Activated CD4-positive, alpha-beta T cell treated with anti-CD3 and anti-CD28 coated beads for 1 hour (primary cell): Measurements from ENCODE around the gene HOXA13.

Experiments used
- DNase-seq: peaks from one replicate; pipeline ENCODE4 v3.0.0-alpha.2; 2020

The HOXA13 gene

DNA sequence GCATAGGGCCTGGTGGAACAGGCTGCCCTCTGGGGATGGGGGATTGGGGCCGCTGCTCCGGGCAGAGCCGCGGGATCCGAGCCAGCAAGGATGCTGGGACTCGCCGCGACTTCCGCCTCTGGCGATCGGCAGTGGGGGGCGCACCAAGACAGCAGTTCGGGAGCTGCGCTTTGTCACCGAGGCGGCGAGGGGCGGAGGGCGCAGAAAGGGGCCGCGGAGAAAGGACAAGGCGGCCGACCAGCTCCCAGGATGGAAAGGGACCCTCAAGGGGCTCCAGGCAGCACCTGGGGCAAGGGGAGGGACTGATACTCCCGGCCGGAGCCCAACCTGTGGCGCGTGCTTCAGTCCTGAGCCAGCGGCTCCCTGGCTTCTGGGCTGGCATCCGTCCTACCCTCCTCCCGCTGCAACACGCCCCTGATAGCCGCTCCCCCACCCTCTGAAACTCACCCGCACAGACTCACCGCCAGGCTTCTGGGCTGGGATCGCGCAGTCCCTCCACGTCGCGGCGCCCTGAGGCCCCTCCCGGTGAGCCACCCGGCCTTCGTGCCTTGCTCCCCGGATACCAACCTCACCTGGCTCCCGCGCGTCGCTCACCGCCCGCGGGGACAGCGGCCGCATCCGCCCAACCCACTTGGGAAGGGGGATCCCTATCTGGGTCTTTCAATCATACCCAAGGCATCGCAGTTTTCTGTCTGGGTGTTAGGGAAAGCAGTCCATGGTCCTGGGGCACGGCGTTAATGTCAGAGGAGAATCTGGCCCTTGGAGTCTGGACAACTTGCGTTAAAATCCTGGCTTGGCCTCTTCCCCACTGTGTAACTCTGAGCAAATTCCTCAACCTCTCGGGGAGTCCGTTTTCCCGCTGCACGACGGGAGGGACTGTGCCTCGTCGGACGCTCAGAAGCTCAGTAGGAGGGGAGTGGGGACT is 35.8 kb upstream of the HOXA13 start:
- no peak for DNase-seq

- no peak for DNase-seq
Observed at GRCh38 chr7:27229448-27229847, 29.6 kb upstream of the HOXA13 start.

- DNase-seq = no peak
Observed at GRCh38 chr7:27224983-27225934, 25.4 kb upstream of the HOXA13 start.

- no peak for DNase-seq
Observed at GRCh38 chr7:27223941-27224575, 24.2 kb upstream of the HOXA13 start.

GRCh38 chr7:27221201-27221797 is 21.4 kb upstream of the HOXA13 start:
- DNase-seq = no peak

DNA sequence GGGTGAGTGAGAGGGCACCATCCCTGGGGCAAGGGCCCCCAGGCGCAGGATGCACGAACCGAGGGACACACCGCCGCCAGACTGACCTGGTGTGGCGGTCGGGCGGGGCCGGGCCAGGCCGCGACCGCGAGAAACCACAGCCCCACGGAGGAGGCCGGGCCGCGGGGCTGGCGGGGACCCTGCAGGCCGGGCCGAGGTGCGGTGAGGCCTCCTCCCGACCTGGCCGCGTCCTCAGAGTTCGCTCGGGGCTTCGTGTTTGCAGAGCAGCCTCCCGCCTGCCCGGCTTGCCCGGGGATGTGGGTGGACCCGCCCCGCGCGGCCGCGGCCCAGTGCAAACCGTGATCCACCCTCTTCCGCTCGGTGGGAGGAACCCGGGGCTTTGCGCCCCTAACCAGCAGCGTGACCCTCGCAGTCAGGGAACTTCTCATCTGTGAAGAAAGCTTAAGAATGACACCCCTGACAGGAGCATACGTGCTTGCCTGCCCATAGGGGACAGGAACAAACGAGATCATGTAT is 20.6 kb upstream of the HOXA13 start:
- no peak for DNase-seq

- DNase-seq = no peak
Observed at GRCh38 chr7:27219821-27220220, 19.9 kb upstream of the HOXA13 start.

GRCh38 chr7:27217951-27218350 is 18.1 kb upstream of the HOXA13 start:
- no peak for DNase-seq

- no peak for DNase-seq
Observed at GRCh38 chr7:27215356-27215755, 15.5 kb upstream of the HOXA13 start.

GRCh38 chr7:27214239-27214950 is 14.5 kb upstream of the HOXA13 start:
- DNase-seq = no peak

- DNase-seq = no peak
Observed at GRCh38 chr7:27213433-27214238, 13.7 kb upstream of the HOXA13 start.

GRCh38 chr7:27212497-27213432 is 12.9 kb upstream of the HOXA13 start:
- DNase-seq = no peak

DNA sequence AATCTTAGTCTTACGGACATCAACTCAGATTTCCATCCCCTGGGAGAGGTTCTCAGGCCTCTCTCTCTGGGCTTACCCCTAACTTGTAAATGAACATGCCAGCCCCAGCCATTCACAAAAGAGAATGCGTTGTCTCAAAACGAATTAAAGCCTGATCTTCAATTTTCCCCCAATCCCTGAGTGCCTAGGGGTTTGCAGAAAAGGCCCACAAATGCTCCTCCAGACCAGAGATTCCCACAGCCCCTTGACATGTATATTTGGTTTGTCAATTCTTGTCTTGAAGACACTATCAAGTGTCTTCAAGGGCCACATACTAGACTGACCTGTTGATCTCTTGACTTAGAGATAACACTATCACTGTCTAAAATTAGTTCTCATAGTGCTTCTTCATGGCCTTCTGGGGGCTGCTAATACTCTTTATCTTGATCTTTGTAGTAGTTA is 11.9 kb upstream of the HOXA13 start:
- no peak for DNase-seq

DNA sequence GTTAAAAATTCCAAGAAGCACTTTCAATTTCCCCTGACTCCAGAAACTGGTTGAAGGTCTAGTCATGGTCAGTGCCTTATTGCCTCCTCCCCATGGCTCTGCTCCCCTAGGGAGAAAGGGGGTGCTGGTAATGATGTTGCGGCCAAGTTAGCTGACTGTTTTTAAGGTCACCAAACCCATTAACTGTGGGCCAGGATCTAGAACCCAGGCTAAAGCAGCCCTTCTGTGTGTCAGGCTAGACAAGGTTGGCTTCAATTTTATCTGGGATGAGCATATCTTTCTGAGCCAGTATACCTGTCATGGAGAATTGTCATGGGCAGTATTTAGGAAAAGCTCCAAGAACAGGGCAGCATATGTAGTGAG is 11.2 kb upstream of the HOXA13 start:
- no peak for DNase-seq

- DNase-seq = no peak
Observed at GRCh38 chr7:27210441-27211083, 10.7 kb upstream of the HOXA13 start.

DNA sequence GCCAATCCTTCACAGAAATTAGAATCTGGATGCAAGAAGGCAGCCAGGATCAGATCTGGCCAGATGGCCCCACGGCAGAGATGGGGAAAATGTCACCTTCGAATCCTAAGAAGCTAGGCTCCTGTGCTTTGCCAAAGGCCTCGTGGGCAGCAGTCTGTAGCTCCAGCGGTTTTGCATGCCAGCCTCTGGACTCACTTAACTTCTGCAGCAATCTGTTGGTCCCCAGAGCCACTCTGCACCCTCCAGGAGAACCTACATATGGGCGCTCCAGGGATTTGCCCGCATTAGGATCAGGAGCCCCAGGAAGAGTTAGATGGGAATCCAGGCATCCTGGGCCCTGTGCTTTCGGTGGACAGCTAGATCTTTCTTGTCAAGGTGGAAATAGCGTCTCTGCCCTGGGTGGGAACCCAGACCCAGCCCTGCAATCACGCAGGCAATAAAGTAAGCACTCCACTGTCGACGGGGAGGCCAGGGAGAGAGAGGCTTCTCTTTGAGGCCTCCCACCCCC is 10.1 kb upstream of the HOXA13 start:
- DNase-seq = no peak

- DNase-seq = no peak
Observed at GRCh38 chr7:27208998-27209397, 9.1 kb upstream of the HOXA13 start.

DNA sequence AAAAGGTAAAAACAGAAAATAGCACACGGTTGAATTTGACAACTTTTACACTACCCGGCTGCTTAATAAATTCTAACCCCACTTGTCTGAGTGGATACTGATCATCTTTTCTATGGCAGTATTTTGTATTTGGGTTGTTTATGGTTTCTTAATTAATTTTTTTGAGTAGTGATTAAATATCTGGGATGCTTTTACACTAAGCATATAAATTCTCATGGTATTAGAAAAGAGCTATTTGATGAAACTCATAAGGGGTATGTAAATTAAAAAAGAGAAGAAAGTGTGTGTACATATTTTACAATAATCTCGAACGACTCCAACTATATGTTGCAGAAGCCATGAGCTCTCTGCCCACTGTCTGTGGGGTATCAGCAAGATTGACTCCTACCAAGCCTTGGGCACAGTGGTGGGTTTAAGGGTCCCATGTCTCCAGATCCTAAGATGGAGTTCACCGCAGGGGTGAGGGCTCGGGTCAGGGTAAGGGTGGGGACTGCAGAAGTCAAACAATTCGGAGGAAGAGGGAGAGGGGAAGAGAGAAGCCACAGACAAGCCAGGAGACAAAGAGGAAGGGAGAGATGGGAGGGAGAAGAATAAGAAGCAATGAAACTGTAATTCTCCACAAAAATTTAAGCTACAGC is 7.6 kb upstream of the HOXA13 start:
- no peak for DNase-seq
